Kidney tubule cell (primary cell): ENCODE data around the gene CRTC3.
"Not testable (repeated sequence)": the region's sequence is repeated elsewhere in the genome, so short reads cannot be mapped to it uniquely, and the experiment has no call there.

Experiments used
- DNase-seq: peaks from one replicate; pipeline ENCODE4 v3.0.0-alpha.2; 2018; ENCODE audit warnings: low spot score

The CRTC3 gene, protein sequence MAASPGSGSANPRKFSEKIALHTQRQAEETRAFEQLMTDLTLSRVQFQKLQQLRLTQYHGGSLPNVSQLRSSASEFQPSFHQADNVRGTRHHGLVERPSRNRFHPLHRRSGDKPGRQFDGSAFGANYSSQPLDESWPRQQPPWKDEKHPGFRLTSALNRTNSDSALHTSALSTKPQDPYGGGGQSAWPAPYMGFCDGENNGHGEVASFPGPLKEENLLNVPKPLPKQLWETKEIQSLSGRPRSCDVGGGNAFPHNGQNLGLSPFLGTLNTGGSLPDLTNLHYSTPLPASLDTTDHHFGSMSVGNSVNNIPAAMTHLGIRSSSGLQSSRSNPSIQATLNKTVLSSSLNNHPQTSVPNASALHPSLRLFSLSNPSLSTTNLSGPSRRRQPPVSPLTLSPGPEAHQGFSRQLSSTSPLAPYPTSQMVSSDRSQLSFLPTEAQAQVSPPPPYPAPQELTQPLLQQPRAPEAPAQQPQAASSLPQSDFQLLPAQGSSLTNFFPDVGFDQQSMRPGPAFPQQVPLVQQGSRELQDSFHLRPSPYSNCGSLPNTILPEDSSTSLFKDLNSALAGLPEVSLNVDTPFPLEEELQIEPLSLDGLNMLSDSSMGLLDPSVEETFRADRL

GRCh38 chr15:90529371-90530249 is at the start of gene CRTC3:
Gene CRTC3 (plus strand): TSS chr15:90529923. CDS start chr15:90530072, 149 bp downstream.
- DNase-seq, result peak; percentile 61

DNA sequence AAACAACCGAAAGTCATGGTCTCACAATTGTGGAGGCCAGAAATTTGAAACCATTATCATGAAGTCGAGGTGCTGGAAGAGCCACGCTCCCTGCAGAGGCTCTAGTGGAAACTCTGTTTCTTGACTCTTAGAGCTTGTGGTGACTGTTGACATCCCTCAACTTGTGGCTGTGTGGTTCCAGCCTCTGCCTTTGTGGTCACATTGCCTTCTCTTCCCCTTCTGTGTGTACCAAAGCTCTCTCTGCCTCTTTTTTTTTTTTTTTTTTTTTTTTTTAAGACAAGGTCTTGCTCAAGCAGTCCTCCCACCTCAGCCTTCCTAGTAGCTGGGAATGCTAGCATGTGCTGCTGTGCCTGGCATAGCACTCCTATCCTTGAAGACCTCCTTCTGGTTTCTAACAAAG is 48.7 kb upstream of the CRTC3 start:
- DNase-seq, result no peak

GRCh38 chr15:90482124-90483011 is 47.4 kb upstream of the CRTC3 start:
- DNase-seq, result peak; percentile 38

- DNase-seq, result no peak
Observed at GRCh38 chr15:90483012-90483307, 46.8 kb upstream of the CRTC3 start.

DNA sequence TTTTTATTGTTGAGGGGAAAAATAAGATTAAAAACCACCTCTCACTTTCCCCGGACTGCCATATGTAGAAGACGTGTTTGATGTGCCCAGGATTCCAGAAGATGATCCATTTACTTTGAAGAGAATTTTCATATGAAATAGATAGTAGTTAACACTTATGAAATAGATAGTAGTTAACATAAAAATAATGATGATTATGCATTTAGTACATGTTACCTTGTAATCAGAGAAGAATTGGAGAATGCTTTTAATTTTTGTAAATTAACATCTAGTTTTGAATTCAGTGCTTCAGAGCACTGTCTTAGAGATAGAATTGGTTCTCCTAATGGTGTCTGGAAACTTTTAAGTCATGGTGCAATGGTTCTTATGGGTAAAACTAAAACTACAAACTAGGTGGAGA is 46.1 kb upstream of the CRTC3 start:
- DNase-seq, result no peak

- no peak for DNase-seq
Observed at GRCh38 chr15:90487186-90487585, 42.5 kb upstream of the CRTC3 start.

DNA sequence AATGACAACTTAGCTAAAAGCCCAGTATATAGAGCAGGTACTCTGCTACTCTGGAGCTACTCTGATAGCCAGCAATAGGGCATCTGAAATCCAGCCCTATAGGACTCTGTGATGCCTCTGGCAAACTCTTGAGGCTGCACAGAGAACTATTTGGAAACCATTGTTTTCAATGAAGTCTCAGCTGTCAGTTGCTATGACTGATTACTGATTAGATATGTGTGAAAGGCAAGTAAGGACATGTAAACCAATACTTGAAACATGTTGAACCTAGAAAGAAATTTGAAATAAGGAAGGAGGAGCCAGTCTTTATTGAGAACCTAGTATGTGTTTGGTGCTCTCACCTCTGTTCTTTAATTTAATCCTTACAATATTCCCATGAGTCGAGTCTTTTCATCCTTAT is 40.2 kb upstream of the CRTC3 start:
- no peak for DNase-seq

DNA sequence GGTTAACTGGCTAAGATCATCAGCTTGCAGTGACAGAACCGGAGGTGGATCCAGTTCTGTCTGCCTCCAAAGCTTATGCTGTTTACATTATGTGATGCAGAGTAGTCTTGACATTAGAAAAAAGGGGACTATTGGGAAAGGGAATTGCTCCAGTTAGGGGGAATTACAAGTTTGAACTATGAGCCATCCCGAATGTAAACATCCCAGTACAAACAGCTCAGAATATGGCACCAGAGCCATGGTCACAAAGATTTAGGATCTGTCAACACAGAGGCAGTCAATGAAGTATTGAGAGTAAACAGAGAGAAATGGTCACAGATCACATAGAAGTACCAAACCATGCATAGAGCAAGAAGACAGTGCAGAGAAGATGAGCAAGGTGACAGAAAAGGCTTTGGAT is 39.8 kb upstream of the CRTC3 start:
- DNase-seq, result no peak

- no peak for DNase-seq
Observed at GRCh38 chr15:90493647-90494046, 36.1 kb upstream of the CRTC3 start.

DNA sequence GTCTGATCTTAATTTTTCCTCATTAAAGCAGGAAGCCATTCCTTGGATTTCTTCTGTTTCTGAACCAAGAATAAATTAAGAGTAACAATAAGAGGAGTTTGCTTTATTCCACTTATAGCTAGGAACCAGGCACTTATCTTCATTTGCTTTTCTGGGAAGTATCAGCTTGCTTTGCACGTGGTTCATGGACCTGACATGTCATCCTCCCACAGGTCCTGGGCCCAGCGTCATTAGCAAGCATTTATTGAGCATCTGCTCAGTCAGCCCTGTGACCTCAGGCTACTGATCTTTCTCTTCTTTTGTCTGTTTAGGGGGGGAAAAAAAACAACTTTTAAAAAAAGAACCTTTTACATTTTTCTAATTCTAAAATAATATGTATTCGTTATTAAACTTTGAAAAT is 34.7 kb upstream of the CRTC3 start:
- DNase-seq, result no peak

DNA sequence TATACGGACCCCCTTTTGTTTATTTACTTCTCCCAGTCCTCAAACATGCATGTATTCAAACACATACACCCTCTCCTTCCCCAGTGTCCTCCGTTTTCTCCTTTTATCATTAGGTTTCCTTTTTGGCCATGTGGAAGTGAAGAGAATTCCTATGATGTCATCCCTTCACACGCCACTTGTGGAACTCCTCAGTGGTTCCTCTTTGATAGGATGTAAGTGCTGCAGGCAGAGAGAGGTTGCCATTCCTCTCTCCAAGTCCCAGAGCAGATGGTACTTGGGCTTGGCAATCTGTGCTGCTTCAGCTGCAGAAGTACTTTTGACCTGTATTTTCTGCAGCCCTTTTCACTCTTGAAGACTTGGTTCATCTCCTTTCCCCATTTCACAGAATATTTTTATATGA is 32.9 kb upstream of the CRTC3 start:
- no peak for DNase-seq

- DNase-seq, result no peak
Observed at GRCh38 chr15:90497376-90497775, 32.3 kb upstream of the CRTC3 start.

DNA sequence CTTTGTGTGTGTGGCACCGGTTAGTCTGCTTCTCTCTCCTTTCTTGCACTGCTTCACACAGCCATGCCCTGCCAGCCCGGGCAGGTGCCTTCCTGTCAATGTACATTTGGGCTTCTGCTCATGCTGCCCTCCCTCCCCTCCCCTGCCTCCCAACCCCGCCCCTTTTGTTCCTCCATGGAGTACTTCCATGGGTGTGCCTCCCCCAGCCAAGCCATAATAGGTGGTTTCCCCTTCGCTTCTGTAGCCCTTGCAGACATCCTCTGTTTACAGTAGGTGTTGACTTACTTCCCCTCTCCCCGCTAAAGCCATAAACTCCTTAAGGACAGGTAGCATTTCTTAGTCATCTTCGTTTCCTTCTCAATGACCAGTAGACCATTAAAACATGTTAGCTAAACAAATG is 31.8 kb upstream of the CRTC3 start:
- DNase-seq, result peak; percentile 73

DNA sequence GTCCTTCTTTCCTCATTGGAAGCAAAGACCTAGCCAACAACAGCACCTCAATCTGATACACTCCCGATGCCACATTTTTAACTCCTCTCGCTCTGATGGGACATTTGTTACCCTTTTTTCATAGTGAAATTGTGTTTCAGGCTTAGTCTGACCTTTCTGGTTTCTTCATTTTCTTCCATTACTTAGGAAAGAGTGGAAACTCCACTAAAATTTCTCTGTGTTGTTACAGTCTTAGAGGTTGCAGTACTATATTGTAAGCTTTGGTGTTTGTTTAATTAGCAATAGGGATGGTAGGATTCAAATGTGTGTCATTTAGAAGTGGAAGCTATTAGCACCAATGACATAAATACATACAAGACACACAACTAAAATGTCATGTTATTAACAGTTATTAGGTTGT is 29.6 kb upstream of the CRTC3 start:
- DNase-seq, result no peak

- no peak for DNase-seq
Observed at GRCh38 chr15:90501898-90502297, 27.8 kb upstream of the CRTC3 start.

GRCh38 chr15:90510781-90511180 is 18.9 kb upstream of the CRTC3 start:
- DNase-seq, result not testable (repeated sequence)

DNA sequence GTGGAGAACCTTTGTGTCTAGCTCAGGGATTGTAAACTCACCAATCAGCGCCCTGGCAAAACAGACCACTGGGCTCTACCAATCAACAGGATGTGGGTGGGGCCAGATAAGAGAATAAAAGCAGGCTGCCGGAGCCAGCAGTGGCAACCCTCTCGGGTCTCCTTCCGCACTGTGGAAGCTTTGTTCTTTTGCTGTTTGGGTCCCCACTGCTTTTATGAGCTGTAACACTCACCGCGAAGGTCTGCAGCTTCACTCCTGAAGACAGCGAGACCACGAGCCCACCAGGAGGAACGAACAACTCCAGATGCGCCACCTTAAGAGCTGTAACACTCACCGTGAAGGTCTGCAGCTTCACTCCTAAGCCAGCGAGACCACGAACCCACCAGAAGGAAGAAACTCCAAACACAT is 18.5 kb upstream of the CRTC3 start:
- not testable (repeated sequence) for DNase-seq

DNA sequence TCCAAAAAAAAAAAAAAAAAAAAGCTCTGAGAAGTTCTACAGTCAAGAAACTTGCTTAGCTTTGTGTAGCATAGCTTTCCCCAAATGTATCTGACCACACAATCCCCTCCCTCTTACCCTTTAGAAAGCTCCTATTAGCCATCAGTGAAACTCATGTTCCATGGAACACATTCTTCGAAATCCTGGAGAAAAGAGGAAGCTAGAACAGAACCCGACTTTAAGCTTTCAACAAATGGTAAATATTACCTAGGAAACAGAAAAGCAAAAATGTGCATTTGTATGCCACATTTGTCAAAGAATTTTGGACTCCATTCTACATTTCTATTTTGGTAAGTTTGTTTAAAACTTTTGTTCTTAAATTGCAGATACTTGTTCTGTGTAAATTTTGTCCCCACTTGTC is 17.4 kb upstream of the CRTC3 start:
- no peak for DNase-seq

- no peak for DNase-seq
Observed at GRCh38 chr15:90512981-90513380, 16.7 kb upstream of the CRTC3 start.

GRCh38 chr15:90513448-90513847 is 16.3 kb upstream of the CRTC3 start:
- DNase-seq, result no peak

DNA sequence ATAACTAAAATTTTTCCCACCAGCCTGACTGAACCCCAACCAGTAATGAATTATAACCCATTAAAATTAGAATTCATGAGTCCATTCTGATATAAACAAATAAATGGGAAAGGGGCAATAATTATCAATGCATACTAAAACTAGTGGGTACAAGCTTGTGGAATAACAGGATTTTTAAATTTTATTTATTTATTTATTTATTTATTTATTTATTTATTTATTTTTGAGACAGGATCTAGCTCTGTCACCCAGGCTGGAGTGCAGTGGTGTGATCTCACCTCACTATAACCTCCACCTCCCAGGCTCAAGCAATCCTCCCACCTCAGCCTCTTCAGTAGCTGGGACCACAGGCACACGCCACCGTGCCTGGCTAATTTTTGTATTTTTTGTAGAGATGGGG is 15.8 kb upstream of the CRTC3 start:
- DNase-seq, result not testable (repeated sequence)

DNA sequence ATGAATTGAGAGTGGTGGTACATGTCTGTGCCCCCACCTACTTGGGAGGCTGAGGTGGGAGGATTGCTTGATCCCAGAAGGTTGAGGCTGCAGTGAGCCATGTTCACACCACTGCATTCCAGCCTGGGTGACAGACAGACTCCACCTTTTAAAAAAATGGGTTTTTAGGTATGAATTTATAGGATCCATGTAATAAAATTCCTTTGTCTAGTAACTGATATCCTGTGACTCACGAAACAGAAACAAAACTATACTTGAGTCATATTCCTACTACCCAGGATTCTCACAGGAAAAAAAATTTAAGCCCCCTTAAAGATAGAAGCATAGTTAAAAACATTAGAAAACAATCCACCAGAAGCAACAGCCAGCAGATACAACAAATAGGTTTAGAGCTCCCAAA is 10.0 kb upstream of the CRTC3 start:
- no peak for DNase-seq
